Renal pelvis (tissue), 4 donors: ENCODE results near the gene METAP1. TPM values are rescaled to one million over a fixed set of nuclear protein-coding genes. Genes with fewer than 3 reads are reported as not detected.
"Not testable (repeated sequence)": the region's sequence is repeated elsewhere in the genome, so short reads cannot be mapped to it uniquely, and the experiment has no call there.

ENCODE experiments used
- DNase-seq: peaks from one replicate; pipeline ENCODE4 v3.0.0-alpha.2; 2013
- polyA plus RNA-seq, 3 donors: library from polyadenylated mRNA; unstranded; fragments of 120-200 nt; gene quantifications; one replicate each; pipeline ENCODE4 v1.2.1, GENCODE V29; 2013; ENCODE audit not compliant: insufficient read length in 3 of 3

METAP1 gene
- polyA plus RNA-seq, 3 donors = 62.1 to 77.4 (median 67.6) TPM

DNA sequence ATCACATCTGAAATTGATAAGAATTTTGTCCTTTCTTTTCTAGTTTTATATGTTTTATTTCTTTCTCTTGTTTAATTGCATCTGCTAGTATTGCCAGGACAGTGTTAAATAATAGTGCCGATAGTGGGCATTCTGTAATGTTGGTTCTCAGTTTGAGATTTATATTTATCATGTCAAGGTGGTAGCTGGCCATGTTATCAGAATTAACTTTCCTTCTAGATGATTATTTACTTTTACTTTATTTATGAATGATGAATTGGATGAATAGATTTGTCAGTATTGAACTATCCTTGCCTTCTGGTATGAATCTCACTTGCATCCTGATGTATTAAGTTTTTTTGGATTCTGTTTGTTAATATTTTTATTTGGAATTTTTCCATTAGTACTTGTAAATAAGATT, 42.7 kb downstream of the METAP1 start:
- no peak for DNase-seq

DNA sequence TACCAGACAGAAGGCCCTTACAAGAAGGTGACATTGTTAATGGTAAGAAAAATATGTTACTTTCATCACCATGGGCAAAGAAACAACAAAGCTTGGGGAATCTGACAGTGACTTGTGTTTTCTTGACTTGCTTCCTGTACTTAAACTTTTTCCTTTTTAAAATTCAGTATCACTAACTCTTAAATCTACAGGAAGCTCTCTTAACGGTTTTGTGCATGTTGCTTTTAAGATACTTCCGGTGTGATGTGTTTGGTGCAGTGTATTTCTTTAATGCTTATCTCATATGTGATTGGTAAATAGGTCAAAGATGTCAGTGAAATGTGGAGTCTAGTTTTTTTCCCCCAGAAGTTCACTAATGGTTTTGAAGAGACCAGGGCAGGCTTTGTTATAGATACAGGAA, 47.8 kb downstream of the METAP1 start:
- no peak for DNase-seq

DNA sequence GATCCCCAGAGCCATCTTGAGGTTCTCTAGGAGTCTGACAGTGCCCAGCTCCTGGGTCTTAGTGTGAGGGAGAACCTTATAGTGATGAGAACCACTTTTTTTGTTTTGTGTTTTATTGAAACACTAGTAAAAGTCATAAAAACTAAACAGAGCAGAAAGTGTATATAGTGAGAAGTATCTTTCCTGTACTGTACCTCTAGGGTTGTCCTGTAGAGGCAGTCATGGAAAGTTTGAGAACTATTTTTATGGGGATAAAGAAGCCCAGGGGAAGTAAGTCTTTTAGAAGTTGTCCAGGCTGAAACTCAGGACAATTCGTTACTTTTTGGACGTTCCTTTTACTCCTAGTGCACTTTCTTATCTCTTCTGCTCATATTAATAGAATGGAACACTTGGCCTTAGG, 52.2 kb downstream of the METAP1 start:
- DNase-seq = no peak

DNA sequence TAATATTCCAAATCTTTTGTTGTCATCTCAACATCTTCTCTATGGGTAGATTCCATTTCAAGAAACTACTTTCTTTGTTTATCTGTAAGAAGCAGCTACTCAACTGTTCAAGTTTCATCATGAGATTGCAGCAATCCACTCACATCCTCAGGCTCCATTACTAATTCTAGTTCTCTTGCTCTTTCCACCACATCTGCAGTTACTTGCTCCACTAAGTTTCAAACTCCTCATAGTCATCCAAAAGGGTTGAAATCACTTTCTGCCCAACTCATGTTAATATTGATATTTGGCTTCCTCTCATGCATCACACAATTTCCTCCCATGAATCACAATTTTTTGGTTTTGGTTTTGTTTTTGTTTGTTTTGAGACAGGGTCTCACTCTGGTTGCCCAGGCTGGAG, 57.4 kb downstream of the METAP1 start:
- no peak for DNase-seq

DNA sequence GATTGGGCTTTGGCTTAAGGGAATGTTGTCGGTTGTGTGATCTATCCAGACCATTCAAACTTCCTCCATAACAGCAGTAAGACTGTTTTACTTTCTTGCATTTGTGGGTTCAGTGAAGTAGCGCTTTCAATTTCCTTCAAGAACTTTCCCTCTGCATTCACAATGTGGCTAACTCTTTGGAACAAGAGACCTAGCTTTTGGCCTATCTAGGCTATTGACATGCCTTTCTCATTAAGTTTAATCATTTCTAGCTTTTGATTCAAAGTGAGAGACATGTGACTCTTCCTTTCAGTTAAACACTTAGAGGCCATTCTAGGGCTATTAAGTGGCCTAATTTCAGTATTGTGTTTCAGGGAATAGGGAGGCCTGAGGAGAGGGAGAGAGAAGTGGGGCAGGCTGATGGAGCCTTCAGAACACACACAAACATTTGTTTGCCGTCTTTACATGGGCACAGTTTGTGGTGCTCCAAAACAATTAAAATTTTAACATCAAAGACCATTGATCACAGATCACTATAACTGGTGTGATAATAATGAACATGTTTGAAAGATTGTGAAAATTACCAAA, 59.0 kb downstream of the METAP1 start:
- DNase-seq = no peak

DNA sequence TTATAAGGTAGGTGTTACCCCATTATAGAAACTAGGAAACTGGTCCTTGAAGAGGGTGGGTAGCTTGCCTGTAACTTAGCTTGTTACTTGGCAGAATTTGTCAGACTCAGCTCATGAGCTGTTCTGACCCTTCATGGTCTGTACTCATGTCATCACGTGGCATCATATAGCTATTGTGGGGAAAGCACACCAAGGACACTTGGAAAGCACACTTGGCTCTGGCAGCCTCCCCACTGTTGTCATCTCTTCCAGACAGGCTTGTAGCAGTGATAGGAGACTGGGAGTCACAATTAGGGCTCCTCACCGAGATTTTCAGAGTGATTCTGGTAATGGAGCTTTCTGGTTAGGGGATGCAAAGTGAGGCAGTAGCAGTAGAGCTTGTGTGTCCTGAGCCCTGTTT, 62.7 kb downstream of the METAP1 start:
- DNase-seq = no peak

DNA sequence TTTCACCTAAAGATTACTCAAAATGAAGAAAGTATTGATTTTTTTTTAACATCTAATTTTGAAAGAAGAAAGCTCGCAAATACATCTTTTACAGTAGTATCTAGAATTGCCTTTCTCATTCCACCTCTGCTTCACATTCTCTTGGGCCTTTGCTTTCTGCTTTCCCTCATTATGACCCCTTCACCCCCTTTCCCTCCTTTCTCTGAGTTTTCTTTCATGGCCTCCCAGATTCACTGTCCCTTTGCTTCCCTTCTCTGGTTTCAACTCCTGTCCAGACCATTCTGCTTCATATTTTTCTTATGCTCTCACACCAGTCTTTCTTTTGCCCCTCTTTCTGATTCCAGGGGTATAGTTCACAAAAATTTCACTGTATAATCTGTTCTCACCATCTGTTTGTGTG, 64.0 kb downstream of the METAP1 start:
- DNase-seq = no peak

DNA sequence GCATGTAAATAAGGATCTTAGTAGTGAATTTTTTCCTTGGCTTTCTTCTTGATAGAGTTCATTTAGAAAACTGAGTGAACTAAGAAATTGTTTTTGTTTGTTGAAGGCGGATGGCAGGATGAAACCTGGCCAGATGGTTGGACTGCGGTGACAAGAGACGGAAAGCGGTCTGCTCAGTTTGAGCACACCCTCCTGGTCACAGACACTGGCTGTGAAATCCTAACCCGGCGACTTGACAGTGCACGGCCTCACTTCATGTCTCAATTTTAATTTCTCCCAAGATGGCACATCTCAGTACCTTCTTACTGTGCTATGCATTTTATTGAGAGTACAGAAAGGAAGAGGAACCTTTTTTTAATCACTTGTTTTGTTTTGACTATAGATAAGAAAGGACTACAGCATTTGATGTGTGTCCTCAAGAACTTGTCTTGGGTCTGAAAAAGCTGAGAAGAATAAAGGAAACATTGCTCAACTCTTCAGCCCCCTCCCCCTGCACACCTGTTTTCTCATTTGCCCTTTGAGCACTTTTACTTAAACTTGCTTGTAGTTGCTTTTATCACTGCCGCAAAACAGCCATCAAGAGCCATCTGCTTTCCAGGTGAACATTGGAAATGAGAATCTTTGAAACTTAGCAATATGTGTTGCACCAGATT, 65.7 kb downstream of the METAP1 start:
- no peak for DNase-seq

DNA sequence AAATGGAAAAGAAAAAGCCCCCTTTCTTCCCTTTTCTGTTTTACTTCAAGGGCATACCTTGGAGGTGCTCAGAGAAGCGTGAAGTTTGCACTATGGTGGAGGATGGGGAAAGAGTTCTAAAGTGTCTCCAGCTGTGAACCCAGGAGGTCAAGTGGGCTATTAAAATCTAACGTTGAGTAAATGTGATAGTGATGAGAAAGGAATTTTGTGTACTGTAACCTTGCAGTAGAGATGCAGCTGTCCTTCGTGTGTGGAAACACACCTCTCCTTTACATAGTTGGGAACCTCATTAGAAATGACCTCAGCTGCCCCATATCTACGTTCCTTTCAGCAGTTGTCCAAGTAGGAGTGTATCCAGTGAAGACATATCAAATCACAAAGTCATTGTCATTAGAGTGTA, 66.6 kb downstream of the METAP1 start:
- peak; percentile 57 for DNase-seq

DNA sequence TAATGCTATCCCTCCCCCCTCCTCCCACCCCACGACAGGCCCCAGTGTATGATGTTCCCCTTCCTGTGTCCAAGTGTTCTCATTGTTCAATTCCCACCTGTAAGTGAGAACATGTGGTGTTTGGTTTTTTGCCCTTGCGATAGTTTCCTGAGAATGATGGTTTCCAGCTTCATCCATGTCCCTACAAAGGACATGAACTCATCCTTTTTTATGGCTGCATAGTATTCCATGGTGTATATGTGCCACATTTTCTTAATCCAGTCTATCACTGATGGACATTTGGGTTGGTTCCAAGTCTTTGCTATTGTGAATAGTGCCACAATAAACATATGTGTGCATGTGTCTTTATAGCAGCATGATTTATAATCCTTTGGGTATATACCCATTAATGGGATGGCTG, 70.0 kb downstream of the METAP1 start:
- DNase-seq = not testable (repeated sequence)

DNA sequence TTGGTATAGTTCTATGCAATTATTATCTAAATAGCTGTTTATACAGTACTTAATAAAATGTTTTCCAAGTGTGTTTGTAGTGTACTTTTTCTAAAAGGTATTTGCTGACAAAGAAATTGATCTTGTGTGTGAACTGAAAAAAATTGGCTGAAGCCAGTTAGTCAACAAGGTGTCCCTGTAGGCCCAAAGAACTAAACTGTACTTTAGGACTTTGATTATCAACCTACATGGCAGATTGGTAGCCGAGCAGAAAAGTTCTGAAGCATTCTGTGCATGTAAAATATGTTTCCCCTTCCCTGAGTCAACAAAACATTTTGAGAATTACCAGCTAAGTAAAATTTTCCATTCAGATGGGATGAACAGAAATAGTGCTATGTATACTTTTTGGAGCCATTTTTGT, 72.1 kb downstream of the METAP1 start:
- no peak for DNase-seq

DNA sequence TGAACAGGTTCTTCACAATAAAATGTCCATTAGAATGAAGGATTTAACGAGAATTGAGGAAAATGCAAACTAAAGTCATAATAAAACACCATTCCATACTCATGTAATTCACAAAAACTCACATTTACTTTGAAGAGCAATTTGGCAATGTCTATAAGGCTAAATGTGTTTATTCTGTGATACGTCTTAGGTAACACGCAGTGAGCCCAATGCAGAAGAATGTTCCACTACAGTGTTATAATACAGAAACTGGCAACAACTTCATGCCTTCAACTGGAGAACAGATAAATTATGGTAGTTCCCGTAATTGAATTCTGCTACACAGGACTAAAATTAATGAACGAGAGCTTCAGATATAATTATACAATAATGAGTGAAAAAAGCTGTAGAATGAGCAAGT, 75.6 kb downstream of the METAP1 start:
- DNase-seq = no peak

DNA sequence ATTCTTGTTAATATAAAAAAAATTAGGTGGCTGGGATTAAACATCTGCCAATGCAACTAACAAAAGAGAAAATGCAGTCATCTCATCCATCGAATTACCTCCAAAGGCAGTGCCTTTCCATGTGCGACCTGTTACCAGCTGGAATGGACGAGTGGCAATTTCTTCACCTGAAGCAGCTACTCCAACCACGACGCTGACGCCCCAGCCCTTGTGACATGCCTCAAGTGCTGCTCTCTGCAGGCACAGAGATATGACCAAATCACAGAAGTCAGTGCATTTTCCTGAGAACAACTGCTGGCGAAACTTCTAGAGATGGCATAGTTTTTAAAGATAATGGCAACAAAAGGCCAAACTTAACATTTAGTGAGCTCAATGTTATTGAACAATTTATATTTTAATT, 79.3 kb downstream of the METAP1 start:
- DNase-seq = no peak

DNA sequence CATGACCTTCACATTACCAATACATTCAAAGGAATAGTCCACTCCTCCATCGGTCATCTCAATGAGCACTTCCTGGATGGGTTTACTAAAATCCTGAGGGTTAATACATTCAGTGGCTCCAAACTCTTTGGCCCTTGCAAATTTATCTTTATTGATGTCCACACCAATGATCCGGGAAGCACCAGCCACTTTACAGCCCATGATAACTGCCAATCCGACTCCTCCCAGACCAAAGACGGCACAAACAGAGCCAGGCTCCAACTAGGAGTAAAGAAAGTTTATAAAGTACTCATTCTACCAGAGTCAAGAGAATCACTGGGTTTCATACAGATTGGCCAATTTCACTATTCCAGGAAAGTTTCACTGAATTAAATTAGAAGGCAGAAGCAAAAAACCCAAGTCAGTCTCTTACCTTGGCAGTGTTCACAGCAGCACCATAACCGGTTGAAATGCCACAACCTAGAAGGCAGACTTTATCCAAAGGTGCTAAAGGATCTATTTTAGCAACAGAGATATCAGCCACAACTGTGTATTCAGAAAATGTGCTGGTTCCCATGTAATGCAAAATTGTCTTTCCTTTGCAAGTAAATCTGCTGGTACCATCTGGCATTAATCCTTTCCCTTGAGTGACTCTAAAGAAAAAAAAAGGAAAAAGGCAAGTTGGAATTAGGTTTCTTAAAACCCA, 80.9 kb downstream of the METAP1 start:
- DNase-seq = no peak

DNA sequence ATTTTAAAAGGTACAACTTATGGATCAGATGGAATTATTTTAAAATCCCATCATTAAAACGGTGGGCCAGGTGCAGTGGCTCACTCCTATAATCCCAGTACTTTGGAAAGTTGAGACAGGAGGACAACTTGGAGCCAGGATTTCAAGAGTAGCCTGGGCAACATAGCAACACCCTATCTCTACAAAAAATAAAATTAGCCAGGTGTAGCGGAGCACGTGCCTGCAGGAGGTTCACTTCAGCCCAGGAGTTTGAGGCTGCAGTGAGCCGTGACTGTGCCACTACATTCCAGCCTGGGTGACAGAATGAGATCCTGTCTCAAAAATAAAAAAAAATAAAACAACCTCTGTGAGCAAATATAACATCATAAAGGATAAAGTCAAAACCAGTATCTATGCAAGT, 81.7 kb downstream of the METAP1 start:
- DNase-seq = no peak

DNA sequence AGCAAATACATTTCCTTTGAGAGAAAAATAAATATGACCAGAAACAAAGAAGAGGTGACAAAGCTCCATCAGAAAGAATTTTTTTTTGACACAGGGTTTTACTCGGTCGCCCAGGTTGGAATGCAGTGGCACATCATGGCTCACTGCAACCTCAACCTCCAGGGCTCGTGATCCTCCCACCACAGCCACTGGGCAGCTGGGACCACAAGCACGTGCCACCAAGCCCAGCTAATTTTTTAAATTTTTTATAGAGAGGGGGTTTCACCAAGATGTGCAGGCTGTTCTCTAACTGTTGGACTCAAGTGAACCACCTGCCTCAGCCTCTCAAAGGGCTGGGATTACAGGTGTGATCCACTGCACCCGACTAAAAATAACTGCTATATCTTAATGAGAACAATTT, 82.8 kb downstream of the METAP1 start:
- DNase-seq = no peak

DNA sequence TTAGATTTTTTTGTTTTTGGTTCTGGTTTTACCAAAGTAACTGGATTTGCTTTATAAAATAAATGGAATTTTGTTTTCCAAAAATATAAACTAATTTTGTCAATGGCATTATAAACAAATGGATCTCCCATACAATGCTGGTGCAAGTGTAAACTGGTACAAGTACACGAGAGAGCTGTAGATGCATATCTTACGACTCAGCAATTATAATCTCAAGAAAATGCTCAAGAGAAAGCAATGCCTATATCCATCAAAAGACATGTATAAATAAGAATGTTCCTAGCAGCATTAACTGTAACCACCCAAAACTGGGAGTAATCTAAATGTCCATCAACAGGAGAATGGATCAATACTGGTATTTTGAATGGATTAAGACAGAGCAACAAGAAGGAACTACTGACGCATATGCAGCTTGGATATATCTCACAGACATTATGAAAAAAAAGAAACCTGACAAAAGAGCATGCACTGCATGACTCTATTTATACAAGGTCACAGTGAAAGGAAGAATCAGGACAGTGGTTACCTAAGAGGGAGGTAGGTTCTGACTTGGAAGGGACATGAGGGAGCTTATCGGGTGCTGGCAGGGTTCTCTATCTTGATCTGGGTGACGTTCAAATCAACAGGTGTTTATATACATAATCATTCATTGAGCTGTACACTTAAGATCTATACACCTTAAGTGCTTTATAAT, 83.6 kb downstream of the METAP1 start:
- DNase-seq = no peak

DNA sequence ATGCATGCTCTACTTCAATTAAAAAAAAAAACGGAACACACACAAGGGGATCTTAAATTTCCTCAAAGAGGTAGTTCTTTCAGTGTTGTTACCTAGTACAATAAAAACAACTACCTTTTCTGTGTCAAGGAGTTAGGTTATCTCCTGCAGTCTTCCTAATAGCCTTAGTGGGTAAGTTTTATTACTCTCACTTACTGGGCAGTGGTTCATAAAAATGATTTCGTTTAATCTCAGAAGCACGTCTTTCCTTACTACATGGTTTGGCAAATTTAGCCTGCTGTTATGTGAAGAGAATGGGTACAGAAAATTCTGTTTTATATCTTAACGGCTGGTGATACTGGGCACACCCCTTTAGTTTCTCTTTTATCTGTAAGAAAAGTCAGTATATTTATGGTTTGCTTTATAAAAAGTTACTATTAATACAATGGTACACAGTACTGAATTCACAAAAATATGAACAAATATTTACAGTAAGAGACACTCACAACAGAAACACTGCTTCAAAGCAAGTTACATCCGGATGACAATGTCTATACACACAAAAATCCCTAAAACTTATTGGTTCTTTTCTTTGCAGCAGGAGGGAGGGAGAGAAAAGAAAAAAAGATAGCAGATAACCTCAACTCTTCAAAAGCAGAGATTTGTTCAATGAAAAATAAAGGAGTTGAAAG, 84.2 kb downstream of the METAP1 start:
- no peak for DNase-seq

DNA sequence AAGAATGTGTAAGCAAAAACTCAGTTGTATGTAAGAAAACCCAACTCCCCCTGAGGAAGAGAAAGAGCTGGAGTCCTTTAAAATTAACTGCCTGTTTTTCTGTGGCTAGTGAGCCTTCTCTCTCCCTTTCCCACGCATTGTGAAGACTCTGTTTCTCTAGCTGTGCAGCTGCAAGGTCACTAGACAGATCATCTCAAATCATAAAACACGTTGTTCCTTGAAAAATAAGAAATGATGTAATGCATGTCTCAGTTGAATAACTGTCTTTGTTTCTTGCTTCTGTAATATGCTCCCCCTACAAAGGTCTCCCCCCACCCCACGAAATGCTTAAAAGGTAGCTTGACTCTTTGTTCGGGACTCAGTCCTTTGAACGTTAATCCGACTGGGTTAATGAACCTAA, 85.3 kb downstream of the METAP1 start:
- DNase-seq = not testable (repeated sequence)

DNA sequence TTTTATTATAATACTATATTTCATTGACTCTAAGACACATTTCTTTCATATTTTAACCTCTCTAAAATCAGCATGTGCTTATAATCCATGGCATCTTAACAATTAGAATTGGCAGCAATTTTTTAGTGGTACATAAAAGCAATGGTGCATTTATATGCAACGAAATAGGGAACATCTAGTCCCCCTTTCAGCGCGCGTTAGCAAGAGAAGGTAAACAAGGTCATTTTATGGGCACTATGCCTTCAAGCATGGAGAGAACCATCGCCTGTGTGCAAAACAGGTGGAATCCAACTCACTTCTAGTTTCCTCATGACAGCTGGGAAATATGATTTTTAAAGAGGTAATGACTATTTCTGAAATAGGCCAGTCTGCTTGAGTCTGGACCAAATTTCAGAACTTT, 86.7 kb downstream of the METAP1 start:
- DNase-seq = no peak

DNA sequence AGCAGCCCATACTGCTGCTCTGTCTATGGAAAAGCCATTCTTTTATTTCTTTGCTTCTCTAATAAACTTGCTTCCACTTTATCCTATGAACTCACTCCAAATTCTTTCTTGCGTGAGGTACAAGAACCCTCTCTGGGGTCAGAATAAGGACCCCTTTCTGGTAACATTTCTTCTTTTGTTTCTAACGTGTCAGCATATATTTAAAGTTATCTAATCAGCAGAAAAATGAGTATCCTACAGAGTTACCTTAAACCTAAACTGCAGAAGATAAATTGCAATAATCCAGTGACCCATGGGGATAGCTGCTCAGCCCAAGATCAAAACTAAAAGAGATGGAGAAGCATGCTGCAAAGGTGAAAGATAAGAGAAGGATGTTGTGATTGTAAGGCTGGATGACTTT, 89.1 kb downstream of the METAP1 start:
- DNase-seq = no peak

DNA sequence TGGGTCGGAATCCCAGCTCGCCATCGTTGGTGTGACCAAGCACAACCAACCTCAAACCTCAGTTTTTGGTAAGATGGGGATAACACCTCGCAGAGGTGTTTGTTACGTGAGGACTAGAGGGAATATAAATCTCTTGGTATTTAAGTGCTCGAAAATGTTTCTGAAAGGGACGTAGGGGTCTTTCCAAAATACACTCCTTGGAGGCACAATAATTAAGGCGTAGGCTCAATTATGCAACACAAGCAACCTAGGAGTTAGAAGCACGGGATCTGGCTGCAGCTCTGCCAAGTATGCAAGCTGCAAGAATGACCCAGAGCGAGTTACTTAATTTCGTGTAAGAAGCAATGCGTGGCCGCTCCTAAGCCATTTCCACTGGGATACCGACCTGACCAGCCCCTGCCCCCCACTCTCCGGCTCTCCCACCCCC, 92.5 kb downstream of the METAP1 start:
- peak; percentile 52 for DNase-seq
